CD8-positive, alpha-beta memory T cell (primary cell): ENCODE measurements around the gene SLC25A1. TPM values are rescaled to one million over a fixed set of nuclear protein-coding genes. Genes with fewer than 3 reads are reported as not detected.
A peak's percentile ranks its signal among the peaks of the same experiment; 100 is the strongest.

Experiments
- CTCF ChIA-PET: fragments of 350-600 bp; sonication (Branson Sonifier 250); formaldehyde crosslinking; loops from one replicate; lab custom pipeline; 2021; ENCODE audit warnings: antibody characterized with exemption; lab: Charles Lee
- POLR2A ChIA-PET: fragments of 350-600 bp; sonication (Branson Sonifier 250); formaldehyde crosslinking; loops from one replicate; lab custom pipeline; 2021; ENCODE audit warnings: antibody characterized with exemption; lab: Charles Lee
- DNase-seq, 5 donors: peaks; one replicate each; pipeline versions ENCODE4 v3.0.0 to v3.0.0-alpha.2; 2020 to 2022; ENCODE audit warnings: mixed read lengths in 1 of 5
- H3K27ac ChIP-seq: one replicate; pipeline ENCODE4 v1.7.0; 2013; ENCODE audit warnings: low read depth, mild to moderate bottlenecking, low read length, moderate library complexity
- H3K27me3 ChIP-seq: 2 replicates; pipeline ENCODE4 v1.7.0; 2013; ENCODE audit warnings: low read length, mild to moderate bottlenecking; ENCODE audit not compliant: insufficient read depth, poor library complexity, severe bottlenecking
- H3K36me3 ChIP-seq: 2 replicates; pipeline ENCODE4 v1.7.0; 2013; ENCODE audit warnings: mild to moderate bottlenecking, low read length, moderate library complexity; ENCODE audit not compliant: insufficient read depth
- H3K4me1 ChIP-seq: 2 replicates; pipeline ENCODE4 v1.7.0; 2013; ENCODE audit warnings: mild to moderate bottlenecking, low read length, moderate library complexity; ENCODE audit not compliant: insufficient read depth
- H3K4me3 ChIP-seq: 2 replicates; pipeline ENCODE4 v1.7.0; 2013; ENCODE audit warnings: mild to moderate bottlenecking, low read length
- H3K9me3 ChIP-seq: 2 replicates; pipeline ENCODE4 v1.7.0; 2013; ENCODE audit warnings: mild to moderate bottlenecking, low read length
- H3K27ac Mint-ChIP-seq, 8 donors: one replicate each; pipeline ENCODE4 v1.8.0; 2020 to 2021; ENCODE audit warnings: mixed read lengths in 8 of 8, mild to moderate bottlenecking in 6 of 8, inconsistent platforms in 3 of 8, moderate library complexity in 3 of 8
- H3K27me3 Mint-ChIP-seq, 2 donors: one replicate each; pipeline ENCODE4 v1.8.0; 2020 to 2021; ENCODE audit warnings: mixed read lengths in 2 of 2, mild to moderate bottlenecking in 1 of 2, moderate library complexity in 1 of 2
- H3K36me3 Mint-ChIP-seq, 3 donors: one replicate each; pipeline ENCODE4 v1.8.0; 2020 to 2021; ENCODE audit warnings: mixed read lengths in 3 of 3, inconsistent platforms in 1 of 3, mild to moderate bottlenecking in 1 of 3
- H3K4me1 Mint-ChIP-seq, 3 donors: one replicate each; pipeline ENCODE4 v1.8.0; 2020 to 2021; ENCODE audit warnings: mixed read lengths in 3 of 3, inconsistent platforms in 1 of 3, mild to moderate bottlenecking in 1 of 3
- H3K4me3 Mint-ChIP-seq, 7 donors: one replicate each; pipeline ENCODE4 v1.8.0; 2020 to 2021; ENCODE audit warnings: mixed read lengths in 7 of 7, mild to moderate bottlenecking in 6 of 7, moderate library complexity in 4 of 7, inconsistent platforms in 2 of 7
- H3K9me3 Mint-ChIP-seq, 5 donors: one replicate each; pipeline ENCODE4 v1.8.0; 2020 to 2022; ENCODE audit warnings: mixed read lengths in 5 of 5, mild to moderate bottlenecking in 3 of 5, moderate library complexity in 2 of 5, inconsistent platforms in 1 of 5
- polyA plus RNA-seq: library from polyadenylated mRNA; unstranded; fragments of 300-500 nt; fragmentation: Illumina TruSeq; gene quantifications from one replicate; pipeline ENCODE4 v1.2.3, GENCODE V29; 2021
- total RNA-seq, 2 experiments: library from RNA; stranded (reverse); gene quantifications; one replicate each; pipeline ENCODE4 v1.2.3, GENCODE V29; 2021

The SLC25A1 gene
- 10 to 100 TPM; 42.4 to 44.7 TPM for total RNA-seq
- 69.9 TPM for polyA plus RNA-seq

GRCh38 chr22:19178657-19179496 lies at the start of gene SLC25A1:
SLC25A1 (minus strand) TSS chr22:19178736; CDS start chr22:19178673, 63 bp downstream.
- CTCF ChIA-PET = interaction anchor here (0.9 to 2.0 kb wide), 5 partner anchors 34 to 451 kb away, joined by 3 to 9 read pairs (median 3); partner anchors contain the start of gene ESS2
- H3K27ac ChIP-seq = peak within 1 kb of the TSS; percentile 87
- POLR2A ChIA-PET = interaction anchor here (0.8 to 1.0 kb wide), 3 partner anchors 34 to 301 kb away, joined by 3 read pairs; partner anchors contain the start of genes CDC45, ESS2 and MRPL40
- Mint-ChIP-seq H3K27me3 (no peaks in the 10 kb centered on the region), H3K36me3 (peaks cover 0 to 3% (median 0%) of the 10 kb centered on the region in 3 donors), H3K4me3 (peak within 1 kb of the TSS; percentile 87 to 95 (median 91)), H3K4me1 (peaks cover 5 to 32% (median 10%) of the 10 kb centered on the region in 3 donors), H3K9me3 (no peaks in the 10 kb centered on the region), H3K27ac (peak within 1 kb of the TSS; percentile 75 to 92 (median 85))
- no peaks in the 10 kb centered on the region for H3K9me3 ChIP-seq
- no peaks in the 10 kb centered on the region for H3K27me3 ChIP-seq
- peaks cover 22% of the 10 kb centered on the region for H3K4me1 ChIP-seq
- DNase-seq = peak; percentile 60 to 80 (median 66)
- H3K36me3 ChIP-seq = peaks cover under 1% of the 10 kb centered on the region
- peak within 1 kb of the TSS; percentile 80 for H3K4me3 ChIP-seq

- H3K9me3 Mint-ChIP-seq = no peaks in the 10 kb centered on the region
- H3K36me3 Mint-ChIP-seq = no peaks in the 10 kb centered on the region
- H3K4me1 Mint-ChIP-seq = no peaks in the 10 kb centered on the region
- no peak for DNase-seq
- H3K27ac Mint-ChIP-seq = no peak overlapping the region
- no peak overlapping the region for H3K4me3 ChIP-seq
- no peak overlapping the region for H3K27ac ChIP-seq
- H3K9me3 ChIP-seq = no peaks in the 10 kb centered on the region
- no peaks in the 10 kb centered on the region for H3K27me3 ChIP-seq
- no peaks in the 10 kb centered on the region for H3K27me3 Mint-ChIP-seq
- H3K4me3 Mint-ChIP-seq = no peak overlapping the region
- no peaks in the 10 kb centered on the region for H3K4me1 ChIP-seq
- ChIA-PET CTCF (interaction anchor here (0.6 kb wide), 1 partner anchor 76 kb away, joined by 3 read pairs; no protein-coding TSS in a partner anchor), POLR2A (no interaction called here)
- no peaks in the 10 kb centered on the region for H3K36me3 ChIP-seq
Observed at GRCh38 chr22:19228179-19228578, 49.6 kb upstream of the SLC25A1 start.

- Histone ChIP-seq H3K27me3 (no peaks in the 10 kb centered on the region), H3K36me3 (no peaks in the 10 kb centered on the region), H3K27ac (no peak overlapping the region), H3K4me3 (no peak overlapping the region), H3K9me3 (no peaks in the 10 kb centered on the region), H3K4me1 (no peaks in the 10 kb centered on the region)
- ChIA-PET CTCF (interaction anchor here (0.6 kb wide), 1 partner anchor 9 kb away, joined by 3 read pairs; no protein-coding TSS in a partner anchor), POLR2A (no interaction called here)
- no peak overlapping the region for H3K4me3 Mint-ChIP-seq
- H3K4me1 Mint-ChIP-seq = no peaks in the 10 kb centered on the region
- no peaks in the 10 kb centered on the region for H3K36me3 Mint-ChIP-seq
- H3K9me3 Mint-ChIP-seq = no peaks in the 10 kb centered on the region
- DNase-seq = no peak
- H3K27ac Mint-ChIP-seq = no peak overlapping the region
- no peaks in the 10 kb centered on the region for H3K27me3 Mint-ChIP-seq
Observed at GRCh38 chr22:19226428-19226827, 47.9 kb upstream of the SLC25A1 start.

- DNase-seq = no peak
- ChIA-PET POLR2A (no interaction called here), CTCF (interaction anchor here (1.1 kb wide), 1 partner anchor 47 kb away, joined by 3 read pairs; the partner anchor contains the start of gene SLC25A1)
- Histone ChIP-seq H3K4me3 (no peak overlapping the region), H3K27me3 (no peaks in the 10 kb centered on the region), H3K4me1 (no peaks in the 10 kb centered on the region), H3K36me3 (no peaks in the 10 kb centered on the region), H3K27ac (no peak overlapping the region), H3K9me3 (no peaks in the 10 kb centered on the region)
- Mint-ChIP-seq H3K27me3 (no peaks in the 10 kb centered on the region), H3K36me3 (no peaks in the 10 kb centered on the region), H3K4me1 (no peaks in the 10 kb centered on the region), H3K4me3 (no peak overlapping the region), H3K9me3 (no peaks in the 10 kb centered on the region), H3K27ac (no peak overlapping the region)
Observed at GRCh38 chr22:19225560-19225959, 47.0 kb upstream of the SLC25A1 start.

- Histone ChIP-seq H3K4me1 (no peaks in the 10 kb centered on the region), H3K9me3 (no peaks in the 10 kb centered on the region), H3K27me3 (no peaks in the 10 kb centered on the region), H3K4me3 (no peak overlapping the region), H3K36me3 (no peaks in the 10 kb centered on the region), H3K27ac (no peak overlapping the region)
- CTCF ChIA-PET = interaction anchor here (1.1 kb wide), 1 partner anchor 46 kb away, joined by 3 read pairs; the partner anchor contains the start of gene SLC25A1
- Mint-ChIP-seq H3K36me3 (no peaks in the 10 kb centered on the region), H3K27ac (peak overlapping the region in 1 of 8 donors; percentile 70), H3K27me3 (no peaks in the 10 kb centered on the region), H3K9me3 (no peaks in the 10 kb centered on the region), H3K4me1 (no peaks in the 10 kb centered on the region), H3K4me3 (no peak overlapping the region)
- POLR2A ChIA-PET = no interaction called here
- DNase-seq = no peak
Observed at GRCh38 chr22:19224985-19225384, 46.4 kb upstream of the SLC25A1 start.

- H3K4me1 Mint-ChIP-seq = no peaks in the 10 kb centered on the region
- peak overlapping the region in 1 of 8 donors; percentile 47 for H3K27ac Mint-ChIP-seq
- POLR2A ChIA-PET = no interaction called here
- H3K9me3 Mint-ChIP-seq = no peaks in the 10 kb centered on the region
- DNase-seq = no peak
- no peaks in the 10 kb centered on the region for H3K27me3 Mint-ChIP-seq
- H3K36me3 Mint-ChIP-seq = no peaks in the 10 kb centered on the region
- H3K36me3 ChIP-seq = no peaks in the 10 kb centered on the region
- CTCF ChIA-PET = no interaction called here
- no peak overlapping the region for H3K4me3 ChIP-seq
- H3K4me1 ChIP-seq = no peaks in the 10 kb centered on the region
- no peak overlapping the region for H3K27ac ChIP-seq
- no peak overlapping the region for H3K4me3 Mint-ChIP-seq
- H3K27me3 ChIP-seq = no peaks in the 10 kb centered on the region
- no peaks in the 10 kb centered on the region for H3K9me3 ChIP-seq
Observed at GRCh38 chr22:19224557-19224956, 46.0 kb upstream of the SLC25A1 start.

- Mint-ChIP-seq H3K27ac (no peak overlapping the region), H3K27me3 (no peaks in the 10 kb centered on the region), H3K4me1 (no peaks in the 10 kb centered on the region), H3K4me3 (no peak overlapping the region), H3K9me3 (no peaks in the 10 kb centered on the region), H3K36me3 (no peaks in the 10 kb centered on the region)
- Histone ChIP-seq H3K9me3 (no peaks in the 10 kb centered on the region), H3K4me1 (no peaks in the 10 kb centered on the region), H3K36me3 (no peaks in the 10 kb centered on the region), H3K27ac (no peak overlapping the region), H3K4me3 (no peak overlapping the region), H3K27me3 (no peaks in the 10 kb centered on the region)
- CTCF ChIA-PET = no interaction called here
- DNase-seq = no peak
- POLR2A ChIA-PET = no interaction called here
Observed at GRCh38 chr22:19223617-19224016, 45.1 kb upstream of the SLC25A1 start.

GRCh38 chr22:19223110-19223509 lies 44.6 kb upstream of the SLC25A1 start:
- H3K4me1 Mint-ChIP-seq = peaks cover under 1 to 1% (median under 1%) of the 10 kb centered on the region in 3 donors
- H3K27ac ChIP-seq = no peak overlapping the region
- no peaks in the 10 kb centered on the region for H3K36me3 ChIP-seq
- no peaks in the 10 kb centered on the region for H3K9me3 Mint-ChIP-seq
- ChIA-PET POLR2A (no interaction called here), CTCF (no interaction called here)
- H3K9me3 ChIP-seq = no peaks in the 10 kb centered on the region
- DNase-seq = no peak
- H3K4me3 Mint-ChIP-seq = no peak overlapping the region
- no peak overlapping the region for H3K4me3 ChIP-seq
- no peak overlapping the region for H3K27ac Mint-ChIP-seq
- no peaks in the 10 kb centered on the region for H3K36me3 Mint-ChIP-seq
- H3K27me3 ChIP-seq = no peaks in the 10 kb centered on the region
- no peaks in the 10 kb centered on the region for H3K27me3 Mint-ChIP-seq
- no peaks in the 10 kb centered on the region for H3K4me1 ChIP-seq
